Left lobe of liver (tissue), 2 donors: Measurements from ENCODE around the gene LEFTY1. TPM values are rescaled to one million over a fixed set of nuclear protein-coding genes. Genes with fewer than 3 reads are reported as not detected.
A peak's percentile ranks its signal among the peaks of the same experiment; 100 is the strongest.

Experiments used
- ATAC-seq: fragments of 200-7000 bp; cut with Tn5 transposase; one replicate; pipeline ENCODE4 v1.9.1; 2020; ENCODE audit warnings: mild to moderate bottlenecking, moderate library complexity
- DNase-seq: peaks from one replicate; pipeline ENCODE4 v3.0.0-alpha.2; 2020; ENCODE audit warnings: low spot score
- total RNA-seq: library from RNA; stranded (reverse); gene quantifications from one replicate; pipeline ENCODE4 v1.2.1, GENCODE V29; 2021
- donor health status: DM: no; HTN: no; CAD: no; lungs with moderate emphysema.
- donor health status: DM: no; HTN: yes; CAD: no.

LEFTY1 gene
- total RNA-seq, 1 donor from 2014 or later: 1.3 TPM

DNA sequence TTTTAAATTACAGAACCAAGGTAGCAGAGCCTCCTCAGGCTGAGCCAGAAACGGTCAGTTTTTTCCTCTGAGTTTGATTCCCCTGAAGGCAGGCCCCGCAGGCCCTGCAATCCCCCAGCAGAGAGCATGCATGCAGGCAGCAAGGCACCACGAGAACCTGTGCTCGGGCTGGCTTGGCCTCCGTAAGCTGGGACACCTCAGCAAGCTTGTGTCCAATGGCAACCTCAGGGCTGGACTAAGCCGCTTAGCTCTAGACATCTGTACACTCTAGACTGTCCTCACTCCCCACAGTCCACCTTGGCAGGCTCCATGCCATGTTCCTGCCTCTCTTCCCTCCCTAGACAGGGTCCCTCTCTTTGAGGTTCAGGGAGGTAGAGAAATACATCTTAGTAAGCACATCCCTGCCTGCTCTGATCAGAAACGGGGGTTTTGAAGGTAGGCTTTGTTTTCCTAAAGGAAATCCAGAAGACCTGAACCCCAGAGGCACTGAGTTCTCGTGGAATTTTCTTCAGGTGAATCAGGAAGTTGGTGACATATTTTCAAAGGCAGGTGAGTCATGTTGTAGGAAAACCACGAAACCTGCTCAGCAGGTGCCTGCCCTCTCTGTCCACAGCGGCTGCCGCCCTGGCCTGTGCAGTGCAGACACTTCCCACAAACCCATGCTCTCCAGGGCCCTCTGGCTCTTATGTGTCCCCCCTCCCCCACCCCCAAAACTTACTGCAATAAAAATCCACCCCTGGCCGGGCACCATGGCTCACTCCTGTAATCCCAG, 13.7 kb downstream of the LEFTY1 start:
- DNase-seq (no peak), ATAC-seq (no peak)

DNA sequence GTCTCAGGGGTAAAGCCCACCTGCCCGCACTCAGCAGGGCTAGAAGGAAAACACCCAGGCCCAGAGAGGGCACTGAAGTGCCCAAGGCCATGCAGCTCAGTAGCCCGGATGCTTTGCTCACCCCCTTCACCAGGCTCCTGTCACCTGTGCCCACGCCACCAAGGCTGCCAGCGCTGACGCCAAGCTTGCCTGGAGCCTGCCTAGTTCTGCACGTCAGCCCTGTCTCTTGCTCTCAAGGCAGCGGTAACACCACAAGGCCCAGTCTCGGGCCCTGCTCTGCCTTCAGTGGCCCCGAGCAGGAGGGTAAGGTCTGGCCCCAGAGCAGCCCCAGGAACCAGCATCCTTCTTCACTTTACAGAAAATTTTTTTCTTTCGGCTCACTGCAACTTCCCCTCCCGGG, 14.5 kb downstream of the LEFTY1 start:
- no peak for DNase-seq

DNA sequence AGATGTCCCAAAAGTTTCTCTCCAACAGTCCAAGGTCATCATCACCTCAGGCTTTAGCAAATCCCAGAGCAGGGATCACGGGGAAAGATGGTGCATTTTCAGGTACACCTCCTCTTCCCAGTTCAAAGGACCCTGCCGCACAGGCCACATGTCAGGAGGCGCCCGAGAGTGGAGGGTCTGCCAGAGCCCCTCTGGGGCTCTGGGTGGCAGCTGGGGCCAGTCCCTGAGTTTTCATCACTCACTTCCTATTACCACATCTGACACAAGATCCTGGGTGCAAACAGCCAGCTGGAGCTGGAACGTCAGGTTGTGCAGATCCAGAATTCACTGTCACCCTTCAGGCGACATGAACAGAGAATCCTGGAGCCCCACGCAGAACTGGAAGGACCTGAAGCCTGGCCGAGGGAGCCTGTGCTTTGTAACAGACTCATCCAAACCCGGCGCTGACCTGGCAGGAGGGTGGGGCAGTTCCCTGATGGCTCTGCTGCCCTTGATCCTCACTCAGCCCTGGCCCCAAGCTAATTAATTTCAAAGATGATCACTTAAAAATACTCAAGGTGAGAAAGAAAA, 15.6 kb downstream of the LEFTY1 start:
- no peak for DNase-seq

More for the DNA sequence above, 14.5 kb downstream of the LEFTY1 start:
- no peak for ATAC-seq

DNA sequence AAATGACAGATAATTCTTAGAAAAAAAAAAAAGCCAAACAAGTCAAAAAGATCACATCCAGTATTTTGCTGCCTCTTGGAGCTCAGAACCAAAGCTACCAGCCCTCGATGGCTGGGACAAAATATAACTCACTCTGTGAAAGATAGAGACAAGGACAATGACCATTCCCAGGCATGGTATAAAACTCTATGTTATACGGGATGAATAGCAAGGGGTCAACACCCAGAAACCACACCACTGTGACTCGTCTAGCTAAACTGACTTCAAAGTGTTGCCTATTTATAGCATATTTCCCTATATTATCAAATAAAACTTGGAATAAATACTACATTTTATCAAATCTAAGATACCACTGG, 16.9 kb downstream of the LEFTY1 start:
- ATAC-seq (no peak), DNase-seq (no peak)

More for the DNA sequence above, 15.6 kb downstream of the LEFTY1 start:
- no peak for ATAC-seq

DNA sequence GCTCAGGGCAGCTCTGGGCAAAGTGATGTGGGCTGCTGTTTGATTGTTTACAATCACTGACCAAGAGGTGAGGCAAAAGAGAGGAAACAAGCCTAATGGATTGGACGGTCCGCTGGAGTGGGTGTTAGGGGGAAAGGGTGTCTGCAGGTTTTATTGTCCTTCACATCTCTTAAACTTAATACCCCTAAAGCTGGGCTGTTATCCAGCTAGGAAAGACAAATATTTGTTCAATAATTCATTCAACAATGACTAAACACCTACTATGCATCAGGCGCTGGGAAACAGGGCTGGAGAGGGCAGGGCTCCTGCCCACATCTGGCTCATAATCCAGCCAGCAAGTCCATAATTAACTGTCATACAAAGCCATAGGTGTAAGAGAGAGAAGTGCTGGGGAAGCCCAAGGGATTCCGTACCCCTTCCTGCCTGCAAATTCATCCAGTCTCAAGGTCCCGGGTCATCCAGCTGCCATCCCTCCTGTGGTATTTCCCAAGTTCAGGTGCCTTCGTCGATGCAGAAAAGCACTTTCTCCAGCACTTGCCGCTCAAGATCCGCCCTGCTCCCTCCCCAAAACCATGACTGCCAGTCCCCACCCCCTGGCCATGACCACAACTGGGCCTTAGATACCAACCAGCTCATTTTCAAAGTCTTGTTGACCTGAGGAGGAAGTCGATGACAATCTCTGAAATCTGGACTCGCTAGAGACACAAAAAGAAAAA, 17.4 kb downstream of the LEFTY1 start:
- ATAC-seq: peak; percentile 54
- DNase-seq: no peak

- ATAC-seq (no peak), DNase-seq (no peak)
Observed at GRCh38 chr1:225870911-225871310, 18.0 kb downstream of the LEFTY1 start.

DNA sequence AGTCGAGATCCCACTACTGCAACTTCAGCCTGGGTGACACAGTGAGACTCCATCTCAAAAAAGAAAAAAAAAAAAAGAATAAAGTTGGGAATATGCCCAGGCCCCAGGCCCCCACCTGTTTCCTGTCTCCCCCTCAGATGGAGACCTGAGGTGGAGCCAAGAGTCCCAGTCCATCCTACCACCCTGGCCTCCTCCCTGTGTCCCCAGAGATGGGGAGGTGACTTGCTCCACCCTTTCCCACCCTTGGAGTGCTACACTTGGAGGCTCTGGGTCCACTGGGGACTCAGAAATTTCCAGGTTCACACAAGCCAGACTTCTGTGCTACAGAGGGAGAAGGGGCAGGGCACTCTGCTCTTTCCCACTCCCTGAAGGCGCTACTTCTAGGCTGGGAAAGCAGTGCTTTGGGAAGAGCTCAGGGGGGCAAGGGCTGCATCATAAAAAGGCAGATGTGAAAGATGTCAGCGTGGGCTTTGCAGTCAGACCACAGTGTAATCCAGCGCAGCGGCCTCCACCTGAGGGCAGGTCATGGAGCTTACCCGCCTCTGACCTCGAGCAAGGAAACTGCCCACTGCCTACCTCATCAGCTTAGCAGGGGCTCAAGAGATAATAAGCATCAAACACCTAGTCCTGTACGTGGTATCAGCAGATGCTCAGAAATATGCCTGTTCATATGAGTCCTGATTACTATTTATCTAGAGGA, 20.2 kb downstream of the LEFTY1 start:
- no peak for ATAC-seq
- DNase-seq: no peak

DNA sequence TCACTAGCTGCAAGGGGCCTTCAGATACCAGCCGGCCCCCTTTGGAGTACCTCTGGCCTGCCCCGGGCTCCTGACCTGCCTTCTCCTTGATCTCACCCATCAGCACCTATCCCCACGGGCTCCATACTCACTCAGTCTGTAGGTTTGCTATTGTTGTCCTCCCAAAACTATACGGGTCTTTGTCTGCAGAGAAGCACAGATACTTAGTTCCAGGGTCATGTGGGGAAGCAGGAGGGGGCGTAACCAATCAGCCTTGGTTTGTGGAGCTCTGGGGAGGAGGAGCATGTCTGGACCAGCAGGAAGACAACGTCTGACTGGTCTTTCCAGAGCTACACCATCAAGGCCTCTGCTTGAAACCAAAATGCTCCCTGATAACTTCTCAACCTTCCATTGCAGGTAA, 22.0 kb downstream of the LEFTY1 start:
- DNase-seq (no peak), ATAC-seq (no peak)

DNA sequence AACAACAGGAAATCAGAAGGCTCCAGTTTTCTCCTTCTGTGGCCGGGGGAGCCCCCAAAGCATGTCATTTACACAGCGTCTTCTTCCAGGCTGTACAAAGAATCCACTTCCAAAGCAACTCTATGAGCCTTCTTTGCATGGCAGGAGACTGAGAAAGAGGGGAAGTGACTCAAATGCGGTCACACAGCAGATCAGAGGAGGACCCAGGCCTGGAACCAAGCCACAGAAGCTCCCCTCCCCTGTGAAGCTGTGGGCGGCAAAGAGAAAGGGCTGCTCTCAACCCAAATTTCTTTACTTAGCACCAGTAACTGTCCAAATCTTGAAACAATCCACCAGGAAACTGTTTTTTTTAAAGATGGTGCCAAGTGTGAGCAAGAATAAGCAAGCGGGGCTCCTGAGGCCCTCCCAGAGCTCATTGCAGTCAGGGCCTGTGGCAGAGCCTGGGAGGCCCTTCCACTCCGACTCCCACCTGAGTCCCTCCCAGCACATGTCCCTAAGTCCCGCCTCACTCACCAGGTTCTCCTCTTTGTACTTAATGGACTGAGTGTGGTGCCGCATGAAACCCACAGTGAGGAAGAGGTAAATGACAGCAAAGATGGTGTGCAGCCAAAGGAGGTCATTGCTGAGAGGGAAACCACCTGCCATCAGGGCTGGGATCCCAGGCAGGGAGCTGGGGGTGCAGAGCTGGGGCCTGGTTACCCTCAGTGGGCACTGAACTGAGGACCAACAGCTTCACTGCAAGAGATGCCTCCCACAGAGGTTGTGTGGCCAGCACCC, 22.7 kb downstream of the LEFTY1 start:
- no peak for DNase-seq
- ATAC-seq: no peak

DNA sequence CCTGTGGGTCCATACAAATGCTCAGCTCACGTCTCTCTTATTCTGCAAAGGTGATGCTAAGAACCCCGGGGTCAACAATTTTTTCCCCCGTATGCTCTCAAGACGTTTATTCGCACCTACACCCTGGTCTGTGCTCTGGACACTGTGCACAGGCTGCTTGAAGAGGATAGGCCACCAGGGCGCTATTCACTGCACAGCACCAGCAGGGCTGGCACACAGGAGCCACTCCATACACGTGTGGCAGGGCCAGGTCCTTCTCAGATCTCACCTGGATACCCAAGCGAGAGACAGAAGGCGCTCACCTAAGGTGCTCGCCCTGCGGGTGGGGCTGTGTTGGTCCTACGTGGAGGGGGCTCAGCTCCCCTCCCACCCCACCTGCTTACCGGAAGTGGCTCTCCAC, 23.4 kb downstream of the LEFTY1 start:
- ATAC-seq: no peak
- no peak for DNase-seq

GRCh38 chr1:225863167-225863566, 25.8 kb downstream of the LEFTY1 start:
- DNase-seq (no peak), ATAC-seq (no peak)

GRCh38 chr1:225862581-225862950, 26.4 kb downstream of the LEFTY1 start:
- no peak for ATAC-seq
- no peak for DNase-seq

DNA sequence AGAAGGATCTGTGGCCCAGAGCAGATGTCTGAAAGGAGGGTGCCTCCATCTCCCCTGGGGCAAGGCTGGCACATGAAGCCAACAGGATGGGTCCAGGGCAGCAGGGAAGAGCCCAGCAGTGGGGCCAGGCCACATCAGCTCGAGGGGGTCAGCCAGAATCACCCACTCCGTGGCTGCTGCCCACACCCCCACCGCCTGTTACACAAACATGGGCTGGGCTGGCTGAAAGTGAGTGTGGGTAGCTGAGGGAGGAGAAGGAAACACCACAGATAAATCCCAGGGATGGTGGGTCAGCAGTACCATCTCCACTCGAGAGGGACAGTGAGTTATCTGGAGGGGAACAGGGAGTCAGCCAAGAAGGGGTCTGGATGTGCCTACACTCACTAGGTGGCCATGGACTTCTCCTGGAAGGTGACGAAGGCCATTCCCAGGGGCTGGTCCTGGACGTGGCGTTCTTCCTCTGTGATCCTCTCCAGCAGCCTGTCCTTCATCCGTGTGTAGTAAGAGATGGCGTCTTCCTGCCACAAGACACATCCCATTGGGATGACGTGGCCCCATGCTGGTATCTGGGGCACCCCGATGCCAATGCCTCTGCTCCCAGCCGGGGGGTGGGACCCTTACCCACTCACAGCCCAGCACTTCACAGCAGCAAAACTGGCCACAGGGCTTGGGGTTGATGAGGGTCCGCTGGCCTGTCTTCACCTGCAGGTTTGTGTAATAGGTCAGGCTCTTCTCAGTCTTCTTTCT, 26.9 kb downstream of the LEFTY1 start:
- DNase-seq (no peak), ATAC-seq (no peak)

DNA sequence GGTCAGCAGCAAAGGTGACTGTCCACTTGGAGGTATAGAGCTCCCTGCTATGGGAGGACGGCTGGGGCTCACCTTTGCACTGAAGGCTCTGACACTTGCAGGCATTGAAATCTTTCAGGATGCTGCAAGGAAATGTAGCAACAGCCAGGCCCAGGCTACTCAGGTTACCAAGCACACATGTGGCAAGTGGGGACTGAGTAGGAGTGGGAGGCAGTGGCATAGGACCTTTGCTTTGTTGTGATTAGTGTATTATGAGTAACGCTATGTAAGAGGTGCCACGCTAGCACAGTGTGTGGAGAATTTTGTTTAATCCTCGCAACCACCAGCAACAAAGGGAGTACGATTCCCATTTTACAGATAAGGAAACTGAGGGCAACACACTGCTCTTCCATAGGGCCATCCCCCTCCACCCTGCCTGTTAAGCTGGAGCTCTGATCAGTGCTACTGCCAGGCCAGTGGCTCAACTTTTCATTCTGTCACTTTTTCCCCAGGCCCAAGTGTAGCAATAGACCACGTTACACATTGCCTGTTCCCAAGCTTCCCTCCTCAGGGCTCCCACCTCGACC, 28.0 kb downstream of the LEFTY1 start:
- ATAC-seq (no peak), DNase-seq (no peak)

GRCh38 chr1:225860107-225860506, 28.8 kb downstream of the LEFTY1 start:
- ATAC-seq: no peak
- no peak for DNase-seq

DNA sequence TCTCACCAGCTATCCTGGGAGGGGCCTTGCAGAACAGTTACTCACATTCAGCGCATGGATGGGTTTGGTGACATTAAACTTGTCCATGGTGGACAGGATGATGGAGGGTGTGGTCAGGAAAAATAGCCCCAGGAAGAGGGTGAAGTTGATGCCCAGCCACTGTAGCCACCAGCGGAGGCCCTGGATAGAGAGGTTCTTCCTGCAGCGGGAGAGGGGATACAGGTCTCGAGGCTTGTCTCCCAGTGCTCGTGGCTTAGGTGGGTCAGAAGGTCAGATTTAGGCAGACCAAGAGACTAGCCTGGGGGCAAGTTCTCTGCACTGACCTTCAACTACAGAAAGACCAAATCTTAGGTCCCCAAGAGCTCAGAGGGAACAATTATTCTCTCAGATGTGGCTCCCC, 29.8 kb downstream of the LEFTY1 start:
- no peak for DNase-seq
- ATAC-seq: no peak

- ATAC-seq (no peak), DNase-seq (no peak)
Observed at GRCh38 chr1:225857256-225857655, 31.7 kb downstream of the LEFTY1 start.

DNA sequence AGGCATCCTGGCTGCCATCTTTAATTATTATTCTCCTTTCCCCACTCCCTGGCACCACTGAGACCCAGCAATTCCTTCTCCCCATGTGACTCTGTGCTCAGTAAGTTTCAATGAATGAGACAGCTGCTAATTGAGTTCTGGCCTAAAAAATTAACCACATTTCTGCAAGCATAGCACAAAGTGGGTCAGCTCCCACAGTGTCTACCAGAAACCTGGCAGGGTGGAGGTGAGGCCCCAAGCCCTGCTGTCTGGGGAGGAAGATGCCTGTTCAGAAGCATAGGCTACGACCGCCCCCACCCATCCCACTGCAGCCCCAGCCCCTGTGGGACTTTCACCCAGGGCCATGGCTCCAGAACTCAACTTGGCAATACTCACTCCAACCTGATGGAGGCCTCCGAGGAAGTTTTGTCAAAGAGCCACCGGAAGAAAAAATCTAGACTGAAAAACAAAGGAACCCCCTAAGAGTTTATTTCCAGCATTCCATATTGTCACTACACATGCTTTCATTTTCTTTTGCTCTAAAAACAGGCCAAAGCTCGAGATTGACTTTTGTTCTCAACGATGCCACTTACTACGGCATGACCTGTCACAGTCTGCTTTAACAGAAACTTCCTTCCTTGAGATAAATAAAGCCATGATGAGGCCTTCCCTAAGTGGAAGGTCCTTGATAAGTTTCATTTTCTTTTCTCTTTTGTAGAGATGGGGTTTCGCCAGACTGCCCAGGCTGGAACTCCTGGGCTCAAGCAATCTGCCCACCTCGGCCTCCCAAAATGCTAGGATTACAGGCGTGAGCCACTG, 33.2 kb downstream of the LEFTY1 start:
- ATAC-seq (no peak), DNase-seq (no peak)

DNA sequence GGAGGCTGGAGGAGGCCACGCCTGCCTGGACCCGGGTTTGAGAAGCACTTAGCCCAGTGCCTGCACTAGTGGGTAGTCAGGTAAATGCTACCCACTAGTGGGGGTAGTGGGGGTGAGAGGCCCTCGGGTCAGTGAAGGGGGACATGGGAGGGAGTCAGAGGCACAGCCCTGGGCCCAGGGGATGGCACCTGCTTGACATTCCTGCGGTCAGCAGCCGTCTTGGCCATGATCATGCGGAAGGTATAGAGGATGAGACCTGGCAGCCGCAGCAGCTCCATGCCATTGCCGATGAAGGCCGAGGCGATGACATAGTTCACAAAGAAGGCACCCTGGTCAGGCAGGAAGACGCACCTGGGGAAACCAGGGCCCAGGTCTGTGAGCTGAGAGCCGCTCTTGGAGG, 35.5 kb downstream of the LEFTY1 start:
- DNase-seq (no peak), ATAC-seq (no peak)
